NCI-H774 (cell line): ENCODE data around the gene MON2.

Experiments
- DNase-seq: peaks from one replicate; lab custom pipeline; 2025; lab: John Stamatoyannopoulos, UW

MON2 gene

GRCh38 chr12:62618319-62618718 lies 151.7 kb downstream of the MON2 start:
- DNase-seq = no peak

- DNase-seq = peak; percentile 52
Observed at GRCh38 chr12:62618930-62619329, 152.3 kb downstream of the MON2 start.

DNA sequence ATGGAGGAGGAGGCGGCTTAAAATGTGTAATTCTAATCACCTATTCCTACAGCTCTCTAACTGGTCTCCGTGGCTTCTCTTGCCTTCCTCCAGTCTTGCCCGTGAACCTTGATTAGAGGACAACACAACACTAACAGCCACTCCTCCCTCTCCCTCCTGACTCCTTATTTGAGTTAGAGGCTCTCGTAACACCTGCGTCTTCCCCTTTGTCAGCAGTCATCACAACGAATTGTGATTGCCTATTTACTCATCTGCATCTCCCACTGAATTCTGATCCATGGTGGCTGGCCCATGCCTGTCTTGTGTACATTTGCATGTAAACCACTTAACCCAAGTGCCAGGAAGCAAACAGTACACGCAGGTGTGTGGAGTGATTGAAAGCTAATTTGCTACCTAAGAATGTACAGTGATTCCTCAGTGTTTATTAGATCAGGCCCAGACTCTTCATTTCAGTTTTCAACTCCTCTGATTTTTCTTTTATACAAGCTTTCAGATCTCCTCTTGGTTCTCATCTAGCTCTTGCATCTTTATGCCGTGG lies 154.5 kb downstream of the MON2 start:
- peak; percentile 95 for DNase-seq

DNA sequence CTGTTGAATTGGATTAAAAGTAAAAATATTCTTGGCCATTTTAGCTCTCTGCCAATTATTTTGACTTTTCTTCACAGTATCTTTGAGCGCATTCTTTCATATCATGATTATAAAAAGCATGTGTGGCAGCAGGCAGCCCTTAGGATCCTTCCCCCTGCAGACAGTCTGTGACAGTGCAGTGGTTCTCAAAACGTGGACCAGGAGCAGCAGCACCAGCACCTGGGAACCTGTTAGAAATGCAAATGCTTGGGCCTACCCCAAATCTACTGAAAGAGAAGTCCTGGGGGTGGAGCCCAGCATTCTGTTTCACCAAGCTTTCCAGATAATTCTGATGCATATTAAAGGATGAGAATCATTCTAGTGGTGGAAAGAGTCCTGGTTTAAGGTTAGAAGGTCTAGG lies 155.6 kb downstream of the MON2 start:
- no peak for DNase-seq

DNA sequence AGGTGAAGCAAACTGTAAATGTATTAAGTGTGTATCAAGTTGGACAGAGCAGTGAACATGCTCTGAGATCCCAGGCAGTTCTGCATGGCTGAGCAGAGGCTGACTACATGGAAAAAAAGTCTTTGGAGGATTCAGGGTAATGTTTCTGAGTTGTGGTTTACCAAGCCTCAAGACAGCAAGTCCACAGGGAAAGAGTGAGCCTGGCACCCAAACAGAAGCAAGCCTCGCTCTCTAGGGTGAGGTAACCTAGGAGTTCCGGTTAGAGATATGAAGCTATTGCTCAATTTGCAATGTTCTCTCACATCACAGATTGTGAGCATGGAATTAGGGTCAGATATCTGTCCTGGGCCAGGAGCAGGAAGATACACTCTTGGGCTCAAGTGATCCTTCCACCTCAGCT lies 158.6 kb downstream of the MON2 start:
- no peak for DNase-seq

GRCh38 chr12:62627181-62627580 lies 160.6 kb downstream of the MON2 start:
- DNase-seq = no peak

DNA sequence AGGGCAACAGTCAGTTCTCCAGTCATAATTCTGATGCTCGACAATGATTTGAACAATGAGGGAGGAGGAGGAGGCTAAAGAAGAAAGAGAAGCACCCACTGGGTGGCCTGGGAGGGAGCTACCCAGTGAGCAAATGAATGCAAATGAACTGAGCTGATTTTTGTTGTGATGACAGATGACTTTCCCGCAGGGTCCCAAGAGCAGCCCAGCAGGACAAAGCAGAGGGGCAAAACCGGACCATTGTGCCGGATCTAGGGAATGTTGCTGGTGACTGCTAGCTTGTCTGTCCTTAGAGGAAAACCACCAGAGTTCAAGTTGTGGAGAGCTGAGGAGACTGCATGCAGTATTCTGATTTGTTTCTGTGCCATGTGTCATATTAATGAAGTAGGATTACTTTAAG lies 162.8 kb downstream of the MON2 start:
- DNase-seq = no peak

DNA sequence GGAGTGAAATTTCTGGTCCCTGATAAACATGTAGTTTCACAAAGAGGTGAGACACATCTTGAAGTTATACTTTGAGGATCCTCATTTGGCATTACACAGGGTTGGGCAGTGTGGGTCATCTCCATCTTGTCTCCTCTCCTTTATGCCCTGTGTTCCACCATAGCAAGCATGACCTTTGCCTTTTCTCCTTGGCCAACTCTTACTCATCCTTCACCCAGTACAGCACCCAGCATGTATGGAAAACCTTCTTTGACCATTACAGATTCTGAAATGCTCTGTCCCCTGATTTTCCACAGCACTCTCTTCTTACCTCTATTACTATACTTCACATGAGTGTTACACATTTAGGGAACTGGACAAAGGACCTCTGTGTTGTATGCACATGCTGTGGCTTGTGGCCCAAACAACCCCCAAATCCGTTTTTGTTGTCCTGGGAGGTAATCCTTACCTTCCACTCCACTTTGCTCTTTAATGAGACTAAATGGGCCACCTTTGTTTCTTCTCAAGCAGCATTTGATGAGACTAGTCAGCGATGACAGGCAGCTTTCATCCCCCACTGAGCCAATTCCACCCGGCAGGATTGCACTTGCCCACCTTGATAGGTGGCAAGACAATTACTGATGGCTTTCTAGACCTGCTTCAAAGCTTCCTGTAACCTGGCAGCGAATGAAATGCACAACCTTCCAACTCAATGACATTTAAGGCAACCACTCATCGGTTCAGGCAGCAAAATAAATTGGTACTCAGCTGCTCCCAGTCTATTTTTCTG lies 163.5 kb downstream of the MON2 start:
- DNase-seq = no peak

GRCh38 chr12:62631471-62632410 lies 165.1 kb downstream of the MON2 start:
- peak; percentile 76 for DNase-seq

DNA sequence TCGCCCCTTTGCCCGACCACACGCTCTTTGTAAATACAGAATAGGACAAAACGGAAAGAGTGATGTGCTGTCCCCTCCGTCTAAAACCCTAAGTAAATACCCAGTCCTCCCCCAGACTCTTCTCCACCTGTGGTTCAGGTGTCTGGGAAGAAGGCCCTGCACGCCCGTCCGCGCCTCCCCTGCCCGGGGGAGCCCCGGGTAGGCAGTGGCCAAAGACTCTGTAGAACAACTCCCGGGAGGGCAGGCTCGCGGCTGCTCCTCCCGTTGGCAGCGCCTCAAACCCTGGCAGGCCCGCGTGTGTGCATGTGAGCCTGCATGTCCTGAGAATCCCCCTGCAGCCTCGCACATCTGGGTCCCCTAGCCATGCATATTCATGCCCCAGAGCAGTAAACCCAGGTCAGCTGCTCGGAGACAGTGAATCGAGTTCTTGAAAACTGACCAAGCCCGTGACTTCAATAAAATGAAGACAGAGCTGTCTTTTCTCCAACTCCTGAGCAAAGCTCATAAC lies 165.8 kb downstream of the MON2 start:
- DNase-seq = no peak

DNA sequence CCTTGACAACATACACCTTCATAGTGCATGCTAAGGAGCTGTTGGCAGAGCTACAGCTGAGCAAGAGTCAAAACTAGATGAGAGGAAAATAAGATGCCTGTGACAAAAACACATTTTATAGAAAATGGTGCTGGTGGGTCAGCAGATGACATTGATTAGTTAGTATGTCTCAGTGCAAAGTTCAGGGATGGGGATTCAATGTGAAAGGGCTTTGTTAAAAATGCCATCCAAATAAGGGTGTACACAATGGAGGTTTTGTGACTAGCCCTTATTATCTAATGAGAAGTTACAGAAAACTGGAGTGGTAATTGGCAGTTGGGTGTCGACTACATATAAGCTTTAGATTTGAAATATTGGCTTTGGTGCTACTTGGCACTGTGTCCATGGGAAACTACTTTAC lies 169.0 kb downstream of the MON2 start:
- DNase-seq = no peak

- DNase-seq = no peak
Observed at GRCh38 chr12:62637679-62638078, 171.1 kb downstream of the MON2 start.

DNA sequence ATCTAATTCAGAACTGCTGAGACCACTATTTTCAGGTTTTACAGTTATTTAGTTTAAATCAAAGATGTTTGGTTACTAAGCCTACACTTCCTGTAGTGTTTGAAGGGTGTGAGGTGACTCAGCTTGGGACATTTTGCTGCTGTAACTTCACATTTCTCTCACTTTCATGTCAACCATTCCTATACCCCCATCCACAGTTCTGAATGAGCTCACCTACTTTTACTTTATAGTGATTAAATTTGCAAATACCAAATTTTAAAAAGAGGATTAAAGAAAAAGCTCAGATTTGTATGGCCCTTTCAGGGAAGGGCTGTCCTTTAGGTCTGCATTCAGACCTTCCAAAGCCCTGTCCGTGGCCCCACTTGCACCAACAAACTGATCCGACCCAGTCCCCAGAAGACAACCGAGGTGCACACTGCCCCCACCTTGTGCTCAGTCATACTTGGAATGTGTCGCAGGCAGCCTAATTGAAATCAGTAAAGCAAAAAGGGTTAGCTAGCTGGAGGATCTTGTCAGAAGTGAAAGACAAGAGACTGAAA lies 174.4 kb downstream of the MON2 start:
- no peak for DNase-seq

DNA sequence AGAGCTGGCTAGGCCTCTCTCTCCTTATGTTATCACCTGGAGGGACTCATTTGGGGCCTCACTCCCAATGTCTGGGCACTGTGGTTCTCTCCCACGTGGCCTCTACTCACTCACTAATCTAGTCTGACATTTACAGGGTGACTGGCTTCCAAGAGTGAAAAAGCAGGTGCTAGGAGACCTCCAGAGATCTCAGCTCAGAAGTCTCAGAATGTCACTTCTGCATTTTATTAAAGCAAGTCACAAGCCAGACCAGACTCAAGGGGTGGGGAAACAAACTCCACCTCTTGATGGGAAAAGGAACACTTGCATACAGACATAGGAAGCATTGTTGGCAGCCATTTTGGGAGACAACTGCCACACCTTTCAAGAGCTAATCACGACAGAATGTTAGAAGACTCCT lies 175.9 kb downstream of the MON2 start:
- no peak for DNase-seq

DNA sequence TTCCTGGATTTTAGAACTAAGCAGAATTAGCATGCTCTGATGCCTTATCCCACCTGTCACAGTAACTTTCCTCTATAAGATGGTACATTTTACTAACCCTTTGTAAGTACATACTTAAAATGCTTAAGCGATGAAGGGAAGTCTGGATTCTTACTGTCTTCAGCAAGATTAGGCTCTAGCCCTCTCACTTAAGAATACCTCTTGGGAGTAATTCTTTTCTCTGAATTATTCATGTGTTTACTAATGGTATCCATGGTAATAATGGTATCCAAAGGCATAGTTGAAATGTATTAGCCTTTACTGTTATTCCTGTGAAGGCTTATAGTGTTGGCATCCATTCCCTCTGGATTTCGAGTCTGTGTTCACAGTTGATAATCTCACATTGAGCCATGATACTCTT lies 176.9 kb downstream of the MON2 start:
- no peak for DNase-seq

DNA sequence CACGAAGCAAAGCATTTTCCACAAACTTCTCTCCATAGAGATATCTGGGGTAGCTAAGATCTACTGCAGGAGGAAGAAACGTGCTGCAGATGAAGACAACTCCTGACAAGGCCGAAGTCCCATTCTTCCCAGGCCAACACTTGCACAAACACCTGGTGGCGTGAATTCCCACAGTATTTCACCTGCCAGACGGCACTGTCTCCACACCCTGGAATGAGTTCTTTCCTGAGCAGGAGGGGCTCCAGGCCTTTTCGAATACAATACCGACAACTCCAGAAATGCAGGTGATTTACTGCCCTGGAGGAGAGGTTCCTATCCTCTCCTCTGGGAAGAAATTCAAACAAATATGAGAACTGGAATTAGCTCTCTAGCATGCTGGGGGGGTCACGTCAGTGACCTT lies 179.9 kb downstream of the MON2 start:
- no peak for DNase-seq

DNA sequence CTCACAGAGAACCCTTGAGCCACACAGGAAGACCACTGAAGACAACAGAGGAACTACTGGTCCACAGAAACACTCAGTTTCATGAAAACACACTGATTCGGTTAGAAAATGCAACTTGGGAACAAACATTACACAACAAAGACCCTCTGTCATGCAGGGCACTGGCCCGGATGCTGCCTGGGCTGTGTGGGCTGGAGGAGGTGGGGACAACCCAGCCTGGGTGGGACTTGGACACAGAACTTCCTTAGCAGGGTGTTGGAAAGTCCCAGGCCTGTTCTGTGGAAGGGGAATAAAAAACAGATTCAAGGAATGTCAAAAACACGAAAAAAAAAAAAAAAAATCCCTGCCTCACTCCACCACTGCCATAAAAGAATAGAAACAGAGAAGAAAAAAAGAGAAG lies 181.0 kb downstream of the MON2 start:
- DNase-seq = no peak

DNA sequence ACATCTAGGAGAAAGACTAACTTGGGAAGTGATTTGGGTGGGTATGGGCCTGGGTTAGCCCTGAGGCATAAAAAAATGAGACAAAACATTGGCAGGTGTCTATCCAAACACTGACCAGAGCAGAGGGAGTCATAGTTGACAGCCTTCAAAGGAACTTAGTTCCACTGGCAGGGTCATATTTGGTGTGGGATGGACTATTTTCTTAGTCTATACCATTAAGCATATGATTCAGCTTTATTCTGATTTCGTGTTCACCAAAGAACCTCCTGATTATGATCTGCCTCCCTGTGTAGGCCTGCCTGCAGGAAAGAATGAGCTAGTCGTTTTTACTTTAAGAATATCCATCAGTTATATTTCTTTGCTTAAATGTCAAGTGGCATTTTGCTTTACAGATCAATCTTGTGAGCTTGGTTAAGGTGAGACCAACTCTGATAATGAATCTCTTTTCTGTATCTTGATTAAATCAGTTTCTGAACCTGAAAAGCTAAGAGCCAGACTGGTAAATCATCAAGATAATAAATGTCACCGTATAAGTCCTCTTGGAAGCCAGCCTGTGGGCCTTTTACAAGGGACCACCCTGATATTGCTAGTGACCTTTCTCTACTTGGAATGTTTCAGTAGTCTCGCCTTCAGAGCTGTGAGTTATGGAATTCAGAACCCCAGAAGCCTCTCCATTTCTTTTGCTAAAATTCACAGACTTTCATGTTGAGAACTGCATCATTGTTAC lies 182.9 kb downstream of the MON2 start:
- no peak for DNase-seq
